ENCODE measurements around the gene IRF9.

Gene IRF9

DNA sequence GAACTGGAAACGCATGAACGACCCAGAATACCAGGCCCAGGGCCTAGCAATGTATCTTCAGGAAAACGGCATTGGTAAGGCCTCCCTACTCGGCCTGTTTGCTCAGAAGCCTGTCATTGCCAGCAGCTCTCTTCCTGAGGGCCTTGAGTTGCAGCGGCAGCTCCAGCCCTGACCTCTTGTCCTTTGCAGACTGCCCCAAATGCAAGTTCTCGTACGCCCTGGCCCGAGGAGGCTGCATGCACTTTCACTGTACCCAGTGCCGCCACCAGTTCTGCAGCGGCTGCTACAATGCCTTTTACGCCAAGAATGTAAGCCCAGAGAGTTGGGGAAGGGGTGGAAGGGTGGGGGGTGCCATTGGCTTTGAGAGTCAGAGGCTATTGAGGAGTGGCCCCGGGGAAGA is 3.7 kb upstream of the IRF9 start:
- H3K36me3 ChIP-seq (ENCODE audit: control insufficient read depth, insufficient read depth, low read length) = peaks cover 62% of the 10 kb centered on the region
- peaks cover 8% of the 10 kb centered on the region for H3K4me1 ChIP-seq (ENCODE audit: control insufficient read depth, insufficient read depth, low read length, poor library complexity, severe bottlenecking)
- no peak overlapping the region for H3K4me3 ChIP-seq (ENCODE audit: insufficient read depth, low read depth, low read length, poor library complexity, severe bottlenecking)

GRCh38 chr14:24159777-24160498 is 1.1 kb upstream of the IRF9 start:
- peaks cover 67% of the 10 kb centered on the region for H3K36me3 ChIP-seq (ENCODE audit: control insufficient read depth, insufficient read depth, low read length)
- peaks cover 22% of the 10 kb centered on the region for H3K4me1 ChIP-seq (ENCODE audit: control insufficient read depth, insufficient read depth, low read length, poor library complexity, severe bottlenecking)
- no peak for DNase-seq
- H3K27me3 ChIP-seq (replicated peaks; ENCODE audit: control insufficient read depth, insufficient read depth, low read length, poor library complexity, severe bottlenecking) = no peaks in the 10 kb centered on the region
- no peak overlapping the region for H3K4me3 ChIP-seq (ENCODE audit: insufficient read depth, low read depth, low read length, poor library complexity, severe bottlenecking)
- H3K27ac ChIP-seq (ENCODE audit: insufficient read depth, low read length, poor library complexity, severe bottlenecking) = peak overlapping the region; percentile 97
- no peaks in the 10 kb centered on the region for H3K9me3 ChIP-seq (ENCODE audit: control insufficient read depth, low read length)

More for the DNA sequence above, 3.7 kb upstream of the IRF9 start:
- no peak for DNase-seq
- H3K27ac ChIP-seq (ENCODE audit: insufficient read depth, low read length, poor library complexity, severe bottlenecking) = no peak overlapping the region
- H3K27me3 ChIP-seq (replicated peaks; ENCODE audit: control insufficient read depth, insufficient read depth, low read length, poor library complexity, severe bottlenecking) = no peaks in the 10 kb centered on the region
- H3K9me3 ChIP-seq (ENCODE audit: control insufficient read depth, low read length) = no peaks in the 10 kb centered on the region

DNA sequence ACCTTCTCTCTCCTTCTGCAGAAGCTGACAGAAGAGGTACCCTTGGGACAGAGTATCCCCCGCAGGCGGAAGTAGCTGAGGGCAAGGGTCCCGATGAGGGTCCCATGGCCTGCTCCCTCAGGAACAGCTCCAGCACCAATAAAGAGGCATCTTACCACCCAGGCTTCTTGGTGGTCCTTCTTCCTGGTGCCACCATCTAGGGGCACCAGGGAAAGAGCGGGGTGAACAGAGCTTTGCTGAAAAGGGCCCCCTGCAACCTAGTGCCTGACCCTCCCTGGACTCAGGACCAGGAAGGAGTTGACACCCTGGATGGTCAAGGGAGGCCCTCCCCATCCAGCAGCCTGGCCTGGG is 591 bp upstream of the IRF9 start:
- no peak for DNase-seq
- no peaks in the 10 kb centered on the region for H3K9me3 ChIP-seq (ENCODE audit: control insufficient read depth, low read length)
- no peak overlapping the region for H3K4me3 ChIP-seq (ENCODE audit: insufficient read depth, low read depth, low read length, poor library complexity, severe bottlenecking)
- H3K36me3 ChIP-seq (ENCODE audit: control insufficient read depth, insufficient read depth, low read length) = peaks cover 67% of the 10 kb centered on the region
- H3K4me1 ChIP-seq (ENCODE audit: control insufficient read depth, insufficient read depth, low read length, poor library complexity, severe bottlenecking) = peaks cover 24% of the 10 kb centered on the region
- no peaks in the 10 kb centered on the region for H3K27me3 ChIP-seq (replicated peaks; ENCODE audit: control insufficient read depth, insufficient read depth, low read length, poor library complexity, severe bottlenecking)
- peak overlapping the region; percentile 97 for H3K27ac ChIP-seq (ENCODE audit: insufficient read depth, low read length, poor library complexity, severe bottlenecking)

DNA sequence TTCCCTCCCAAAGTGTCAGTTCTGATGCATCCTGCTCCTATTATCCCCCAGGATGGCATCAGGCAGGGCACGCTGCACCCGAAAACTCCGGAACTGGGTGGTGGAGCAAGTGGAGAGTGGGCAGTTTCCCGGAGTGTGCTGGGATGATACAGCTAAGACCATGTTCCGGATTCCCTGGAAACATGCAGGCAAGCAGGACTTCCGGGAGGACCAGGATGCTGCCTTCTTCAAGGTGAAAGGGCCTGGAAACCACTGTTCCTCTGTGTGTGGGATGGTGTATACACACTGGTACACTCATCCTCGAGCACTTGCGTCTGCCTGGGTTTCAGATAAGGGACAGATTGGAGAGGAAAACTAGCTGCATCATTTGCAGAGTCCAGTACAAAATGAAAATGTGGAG is 1.0 kb downstream of the IRF9 start:
- Histone ChIP-seq H3K27me3 (replicated peaks; ENCODE audit: control insufficient read depth, insufficient read depth, low read length, poor library complexity, severe bottlenecking) (no peaks in the 10 kb centered on the region), H3K27ac (ENCODE audit: insufficient read depth, low read length, poor library complexity, severe bottlenecking) (peak overlapping the region; percentile 97), H3K4me1 (ENCODE audit: control insufficient read depth, insufficient read depth, low read length, poor library complexity, severe bottlenecking) (peaks cover 24% of the 10 kb centered on the region), H3K4me3 (ENCODE audit: insufficient read depth, low read depth, low read length, poor library complexity, severe bottlenecking) (peak overlapping the region; percentile 88), H3K9me3 (ENCODE audit: control insufficient read depth, low read length) (no peaks in the 10 kb centered on the region), H3K36me3 (ENCODE audit: control insufficient read depth, insufficient read depth, low read length) (peaks cover 69% of the 10 kb centered on the region)
- DNase-seq = no peak

DNA sequence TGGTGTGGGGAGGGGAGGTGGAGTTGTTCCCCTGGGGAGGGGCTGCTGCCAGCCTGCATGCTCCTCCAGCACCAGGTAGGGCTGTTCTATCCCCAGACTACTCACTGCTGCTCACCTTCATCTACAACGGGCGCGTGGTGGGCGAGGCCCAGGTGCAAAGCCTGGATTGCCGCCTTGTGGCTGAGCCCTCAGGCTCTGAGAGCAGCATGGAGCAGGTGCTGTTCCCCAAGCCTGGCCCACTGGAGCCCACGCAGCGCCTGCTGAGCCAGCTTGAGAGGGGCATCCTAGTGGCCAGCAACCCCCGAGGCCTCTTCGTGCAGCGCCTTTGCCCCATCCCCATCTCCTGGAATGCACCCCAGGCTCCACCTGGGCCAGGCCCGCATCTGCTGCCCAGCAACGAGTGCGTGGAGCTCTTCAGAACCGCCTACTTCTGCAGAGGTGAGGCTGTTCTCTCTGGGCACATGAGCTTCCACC is 3.5 kb downstream of the IRF9 start:
- Histone ChIP-seq H3K36me3 (ENCODE audit: control insufficient read depth, insufficient read depth, low read length) (peaks cover 54% of the 10 kb centered on the region), H3K27me3 (replicated peaks; ENCODE audit: control insufficient read depth, insufficient read depth, low read length, poor library complexity, severe bottlenecking) (no peaks in the 10 kb centered on the region), H3K4me3 (ENCODE audit: insufficient read depth, low read depth, low read length, poor library complexity, severe bottlenecking) (no peak overlapping the region), H3K4me1 (ENCODE audit: control insufficient read depth, insufficient read depth, low read length, poor library complexity, severe bottlenecking) (peaks cover 24% of the 10 kb centered on the region), H3K27ac (ENCODE audit: insufficient read depth, low read length, poor library complexity, severe bottlenecking) (no peak overlapping the region), H3K9me3 (ENCODE audit: control insufficient read depth, low read length) (no peaks in the 10 kb centered on the region)
- no peak for DNase-seq

DNA sequence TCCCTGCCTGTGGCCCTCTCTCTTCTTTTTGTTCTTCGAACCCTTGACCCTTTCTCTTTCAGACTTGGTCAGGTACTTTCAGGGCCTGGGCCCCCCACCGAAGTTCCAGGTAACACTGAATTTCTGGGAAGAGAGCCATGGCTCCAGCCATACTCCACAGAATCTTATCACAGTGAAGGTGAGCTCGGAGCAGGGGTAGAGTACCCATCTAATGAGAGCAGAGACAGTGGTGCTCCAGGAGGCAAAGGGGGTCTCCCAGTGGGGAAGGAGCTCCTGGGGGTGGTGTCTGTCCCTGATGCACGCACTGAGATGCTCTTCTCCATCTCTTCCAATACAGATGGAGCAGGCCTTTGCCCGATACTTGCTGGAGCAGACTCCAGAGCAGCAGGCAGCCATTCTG is 4.7 kb downstream of the IRF9 start:
- Histone ChIP-seq H3K4me3 (ENCODE audit: insufficient read depth, low read depth, low read length, poor library complexity, severe bottlenecking) (no peak overlapping the region), H3K4me1 (ENCODE audit: control insufficient read depth, insufficient read depth, low read length, poor library complexity, severe bottlenecking) (peaks cover 23% of the 10 kb centered on the region), H3K27me3 (replicated peaks; ENCODE audit: control insufficient read depth, insufficient read depth, low read length, poor library complexity, severe bottlenecking) (no peaks in the 10 kb centered on the region), H3K9me3 (ENCODE audit: control insufficient read depth, low read length) (no peaks in the 10 kb centered on the region), H3K27ac (ENCODE audit: insufficient read depth, low read length, poor library complexity, severe bottlenecking) (no peak overlapping the region), H3K36me3 (ENCODE audit: control insufficient read depth, insufficient read depth, low read length) (peaks cover 43% of the 10 kb centered on the region)
- DNase-seq = no peak

DNA sequence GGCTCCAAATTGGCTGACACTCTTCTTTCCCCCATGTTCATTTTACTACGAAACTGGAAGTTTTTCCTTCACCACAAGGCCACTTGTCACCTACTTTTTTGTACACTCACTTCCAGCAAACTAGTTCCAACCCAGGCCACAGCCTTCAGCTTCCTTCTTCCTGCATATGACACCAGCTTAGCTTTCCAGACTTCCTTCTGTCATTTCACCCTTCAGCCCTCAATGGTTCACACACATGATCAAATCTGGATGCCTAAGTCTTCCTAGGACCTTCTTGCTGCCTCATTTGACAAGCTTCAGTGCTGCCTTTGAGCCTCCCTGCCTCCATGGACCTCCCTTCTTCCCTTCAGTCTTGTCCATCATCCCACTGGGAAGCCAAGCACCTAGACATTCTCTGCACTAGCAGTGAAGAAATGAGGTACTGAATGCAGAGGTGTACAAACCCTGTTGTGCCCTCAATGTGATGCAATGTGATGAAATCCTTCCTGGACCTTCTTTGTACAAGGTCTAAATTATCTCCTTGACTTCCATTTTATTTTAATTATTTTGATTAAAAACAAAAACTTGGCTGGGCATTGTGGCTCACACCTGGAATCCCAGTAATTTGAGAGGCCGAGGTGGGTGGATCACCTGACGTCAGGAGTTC is 6.5 kb downstream of the IRF9 start:
- H3K27ac ChIP-seq (ENCODE audit: insufficient read depth, low read length, poor library complexity, severe bottlenecking) = no peak overlapping the region

DNA sequence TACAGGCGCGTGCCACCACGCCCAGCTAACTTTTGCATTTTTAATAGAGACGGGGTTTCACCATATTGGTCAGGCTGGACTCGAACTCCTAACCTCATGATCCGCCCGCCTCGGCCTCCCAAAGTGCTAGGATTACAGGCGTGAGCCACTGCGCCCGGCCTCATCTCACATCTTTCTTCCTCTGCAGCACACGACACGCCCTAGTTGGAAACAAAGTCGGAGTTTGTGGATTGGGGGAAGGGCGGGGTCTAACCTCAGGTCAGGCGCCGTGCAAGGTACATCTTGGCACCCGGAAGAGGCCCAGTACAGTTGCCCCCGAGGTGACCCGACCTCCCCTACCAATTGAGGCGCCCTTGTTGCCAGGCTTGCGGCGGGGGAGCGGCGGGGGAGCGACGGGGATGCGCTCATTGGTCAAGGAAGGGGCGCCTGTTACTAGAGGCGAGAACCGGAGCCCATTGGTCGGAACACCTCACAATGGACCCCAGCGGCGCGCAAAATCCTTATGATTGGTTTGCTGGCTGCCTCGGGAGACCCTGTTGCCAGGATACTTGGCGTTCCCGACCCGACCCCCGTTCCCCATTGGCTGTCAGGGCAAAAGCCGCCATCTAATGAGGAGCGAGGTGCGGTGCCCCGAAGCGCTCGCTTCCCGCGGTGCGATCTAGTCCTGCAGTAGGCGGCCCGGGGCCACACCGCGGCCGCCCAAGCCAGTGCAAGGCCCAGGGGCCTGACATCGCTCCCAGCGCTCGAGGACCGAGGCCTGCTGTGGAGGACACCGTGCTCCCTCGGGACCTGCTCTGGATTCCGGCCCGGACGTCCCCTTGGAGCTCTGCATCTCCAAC is 10.6 kb downstream of the IRF9 start, which contains the start of gene REC8:
REC8 (plus strand) TSS at position 659 of the 839 bp plus-strand sequence. CDS start 473 bp downstream, outside the sequence.
- Histone ChIP-seq H3K4me3 (ENCODE audit: insufficient read depth, low read depth, low read length, poor library complexity, severe bottlenecking) (peak within 1 kb of the TSS; percentile 18), H3K27ac (ENCODE audit: insufficient read depth, low read length, poor library complexity, severe bottlenecking) (peak within 1 kb of the TSS; percentile 49)

More for the DNA sequence above, 6.5 kb downstream of the IRF9 start:
- Histone ChIP-seq H3K27me3 (replicated peaks; ENCODE audit: control insufficient read depth, insufficient read depth, low read length, poor library complexity, severe bottlenecking) (no peaks in the 10 kb centered on the region), H3K36me3 (ENCODE audit: control insufficient read depth, insufficient read depth, low read length) (peaks cover 43% of the 10 kb centered on the region), H3K4me3 (ENCODE audit: insufficient read depth, low read depth, low read length, poor library complexity, severe bottlenecking) (no peak overlapping the region), H3K4me1 (ENCODE audit: control insufficient read depth, insufficient read depth, low read length, poor library complexity, severe bottlenecking) (peaks cover 22% of the 10 kb centered on the region), H3K9me3 (ENCODE audit: control insufficient read depth, low read length) (no peaks in the 10 kb centered on the region)
- DNase-seq = no peak

GRCh38 chr14:24172261-24172860 is 11.3 kb downstream of the IRF9 start:
- peak overlapping the region; percentile 49 for H3K27ac ChIP-seq (ENCODE audit: insufficient read depth, low read length, poor library complexity, severe bottlenecking)
- no peaks in the 10 kb centered on the region for H3K9me3 ChIP-seq (ENCODE audit: control insufficient read depth, low read length)
- H3K4me3 ChIP-seq (ENCODE audit: insufficient read depth, low read depth, low read length, poor library complexity, severe bottlenecking) = no peak overlapping the region
- peaks cover 14% of the 10 kb centered on the region for H3K36me3 ChIP-seq (ENCODE audit: control insufficient read depth, insufficient read depth, low read length)
- H3K27me3 ChIP-seq (replicated peaks; ENCODE audit: control insufficient read depth, insufficient read depth, low read length, poor library complexity, severe bottlenecking) = no peaks in the 10 kb centered on the region
- no peak for DNase-seq
- peaks cover 8% of the 10 kb centered on the region for H3K4me1 ChIP-seq (ENCODE audit: control insufficient read depth, insufficient read depth, low read length, poor library complexity, severe bottlenecking)

More for the DNA sequence above, 10.6 kb downstream of the IRF9 start, which contains the start of gene REC8:
- Histone ChIP-seq H3K4me1 (ENCODE audit: control insufficient read depth, insufficient read depth, low read length, poor library complexity, severe bottlenecking) (peaks cover 8% of the 10 kb centered on the region), H3K9me3 (ENCODE audit: control insufficient read depth, low read length) (no peaks in the 10 kb centered on the region), H3K27me3 (replicated peaks; ENCODE audit: control insufficient read depth, insufficient read depth, low read length, poor library complexity, severe bottlenecking) (no peaks in the 10 kb centered on the region), H3K36me3 (ENCODE audit: control insufficient read depth, insufficient read depth, low read length) (peaks cover 11% of the 10 kb centered on the region)
- DNase-seq = peak; percentile 60 to 72 (median 63)
